ENCODE measurements around the gene HOXA4. TPM values are rescaled to one million over a fixed set of nuclear protein-coding genes. Genes with fewer than 3 reads are reported as not detected.

HOXA4 gene
- total and polyA plus RNA-seq, 10 of the 15 experiments (the other 5 are each of a cell fraction or from before 2014, with no cell fraction given) = 0.07 TPM; not detected in 9

DNA sequence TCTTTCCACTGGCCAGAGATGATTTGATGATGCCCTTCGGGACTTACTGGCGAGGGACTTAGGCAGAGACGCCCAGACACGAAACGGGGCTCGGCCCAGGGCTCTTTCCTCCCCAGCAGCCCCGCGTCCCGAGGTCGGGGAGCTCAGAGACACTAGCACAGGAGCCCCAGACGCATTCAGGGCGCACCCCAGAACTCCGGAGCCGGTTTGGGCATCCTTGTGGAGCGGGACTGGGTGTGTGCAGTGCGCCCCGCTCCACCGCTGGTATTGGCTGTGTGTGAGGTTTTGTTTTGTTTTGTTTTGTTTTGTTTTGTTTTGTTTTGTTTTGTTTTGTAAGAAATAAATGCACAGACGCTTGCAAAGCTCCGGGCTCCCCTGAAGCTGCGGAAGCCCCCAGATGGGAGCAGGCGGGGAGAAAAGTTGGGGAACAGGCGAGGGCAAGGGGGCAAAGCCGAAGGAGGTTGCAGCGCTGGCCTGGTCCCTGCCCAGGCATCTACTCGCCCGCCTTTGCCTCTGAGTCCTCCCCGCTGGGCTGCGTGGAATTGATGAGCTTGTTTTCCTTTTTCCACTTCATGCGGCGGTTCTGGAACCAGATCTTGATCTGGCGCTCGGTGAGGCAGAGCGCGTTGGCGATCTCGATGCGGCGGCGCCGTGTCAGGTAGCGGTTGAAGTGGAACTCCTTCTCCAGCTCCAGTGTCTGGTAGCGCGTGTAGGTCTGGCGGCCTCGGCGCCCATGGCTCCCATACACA, 14.8 kb upstream of the HOXA4 start:
- Histone ChIP-seq H3K4me2 (ENCODE audit: control insufficient read depth, insufficient read depth) (no peak overlapping the region), H4K20me1 (ENCODE audit: control insufficient read depth, insufficient read depth) (no peaks in the 10 kb centered on the region), H3K36me3 (ENCODE audit: control insufficient read depth in 2 of 2, insufficient read depth in 2 of 2, low read length in 1 of 2) (no peaks in the 10 kb centered on the region), H3K9me3 (replicated peaks; ENCODE audit: control insufficient read depth, insufficient read depth, low read length) (no peaks in the 10 kb centered on the region; the same call in 2 of the 3 replicates), H2AFZ (ENCODE audit: control insufficient read depth, low read depth, low read length) (no peak overlapping the region), H3K4me3 (no peak overlapping the region), H3K9ac (ENCODE audit: control insufficient read depth, insufficient read depth, low read length) (no peak overlapping the region), H3K27ac (ENCODE audit: control insufficient read depth, insufficient read depth) (no peak overlapping the region), H3K79me2 (ENCODE audit: control insufficient read depth, insufficient read depth, low read length) (no peaks in the 10 kb centered on the region), H3K4me1 (ENCODE audit: control insufficient read depth, insufficient read depth, low read length) (no peaks in the 10 kb centered on the region), H3K27me3 (replicated peaks in 1 of 2; ENCODE audit: control insufficient read depth in 2 of 2, insufficient read depth in 2 of 2, low read length in 1 of 2) (peaks cover 8 to 22% of the 10 kb centered on the region in 2 experiments)
- ChIA-PET CTCF (interaction anchor here (0.8 kb wide), 1 partner anchor 465 kb away, joined by 3 read pairs; no protein-coding TSS in a partner anchor), RAD21 (ENCODE audit: unreplicated experiment) (interaction anchor here (0.5 kb wide), 1 partner anchor 78 kb away, joined by 3 read pairs; no protein-coding TSS in a partner anchor), POLR2A (no interaction called here), SMC1A (ENCODE audit: uncharacterized antibody, unreplicated experiment) (no interaction called here)
- TF ChIP-seq MXI1 (IDR thresholded peaks at IDR 0.05; ENCODE audit: low read depth, low read length) (no peak), JUNB (IDR thresholded peaks at IDR 0.05) (no peak), ZNF384 (IDR thresholded peaks at IDR 0.05; ENCODE audit: borderline replicate concordance, low read depth, low read length) (no peak), IKZF2 (IDR thresholded peaks at IDR 0.05) (no peak), EP300 (IDR thresholded peaks at IDR 0.05; ENCODE audit: borderline replicate concordance in 1 of 2, control insufficient read depth in 1 of 2, low read depth in 2 of 2, low read length in 2 of 2) (no peak), BCL11A (IDR thresholded peaks at IDR 0.05; ENCODE audit: low read depth, low read length) (no peak), CREM (IDR thresholded peaks at IDR 0.05; ENCODE audit: low read depth) (no peak), HDGF (IDR thresholded peaks at IDR 0.05) (no peak), NFYB (IDR thresholded peaks at IDR 0.05; ENCODE audit: insufficient read depth, low read depth, low read length) (no peak), RAD21 (IDR thresholded peaks at IDR 0.05; ENCODE audit: insufficient read depth, low read depth, low read length) (no peak), EED (IDR thresholded peaks at IDR 0.05; ENCODE audit: low read depth) (no peak), YBX1 (IDR thresholded peaks at IDR 0.05) (no peak)
- TF ChIP-seq, protein P1, sequence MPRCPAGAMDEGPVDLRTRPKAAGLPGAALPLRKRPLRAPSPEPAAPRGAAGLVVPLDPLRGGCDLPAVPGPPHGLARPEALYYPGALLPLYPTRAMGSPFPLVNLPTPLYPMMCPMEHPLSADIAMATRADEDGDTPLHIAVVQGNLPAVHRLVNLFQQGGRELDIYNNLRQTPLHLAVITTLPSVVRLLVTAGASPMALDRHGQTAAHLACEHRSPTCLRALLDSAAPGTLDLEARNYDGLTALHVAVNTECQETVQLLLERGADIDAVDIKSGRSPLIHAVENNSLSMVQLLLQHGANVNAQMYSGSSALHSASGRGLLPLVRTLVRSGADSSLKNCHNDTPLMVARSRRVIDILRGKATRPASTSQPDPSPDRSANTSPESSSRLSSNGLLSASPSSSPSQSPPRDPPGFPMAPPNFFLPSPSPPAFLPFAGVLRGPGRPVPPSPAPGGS (IDR thresholded peaks at IDR 0.05; ENCODE audit: borderline replicate concordance, insufficient read depth, low read depth, low read length, poor library complexity, severe bottlenecking) = no peak
- TF ChIP-seq, protein P2, sequence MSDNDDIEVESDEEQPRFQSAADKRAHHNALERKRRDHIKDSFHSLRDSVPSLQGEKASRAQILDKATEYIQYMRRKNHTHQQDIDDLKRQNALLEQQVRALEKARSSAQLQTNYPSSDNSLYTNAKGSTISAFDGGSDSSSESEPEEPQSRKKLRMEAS (IDR thresholded peaks at IDR 0.05; ENCODE audit: low read depth, low read length) = no peak
- in situ Hi-C loops (cut with MboI) = no loop called here
- ATAC-seq (no peak), DNase-seq (ENCODE audit: low read depth, low spot score) (no peak), FAIRE-seq (no peak)
- intact Hi-C loops (cut with micrococcal nuclease; ENCODE audit: unreplicated experiment) = no loop called here
- WGBS (ENCODE audit: insufficient coverage, insufficient replicate concordance, low lambda C conversion rate, missing lambda C conversion rate) = 87% methylated on average over 47 of the region's 47 CpGs
- BruUV-seq (replicated peaks) = no TSS peak
